Measurements from ENCODE around the gene ZNF354B.
A peak's percentile ranks its signal among the peaks of the same experiment; 100 is the strongest.

The ZNF354B gene

DNA sequence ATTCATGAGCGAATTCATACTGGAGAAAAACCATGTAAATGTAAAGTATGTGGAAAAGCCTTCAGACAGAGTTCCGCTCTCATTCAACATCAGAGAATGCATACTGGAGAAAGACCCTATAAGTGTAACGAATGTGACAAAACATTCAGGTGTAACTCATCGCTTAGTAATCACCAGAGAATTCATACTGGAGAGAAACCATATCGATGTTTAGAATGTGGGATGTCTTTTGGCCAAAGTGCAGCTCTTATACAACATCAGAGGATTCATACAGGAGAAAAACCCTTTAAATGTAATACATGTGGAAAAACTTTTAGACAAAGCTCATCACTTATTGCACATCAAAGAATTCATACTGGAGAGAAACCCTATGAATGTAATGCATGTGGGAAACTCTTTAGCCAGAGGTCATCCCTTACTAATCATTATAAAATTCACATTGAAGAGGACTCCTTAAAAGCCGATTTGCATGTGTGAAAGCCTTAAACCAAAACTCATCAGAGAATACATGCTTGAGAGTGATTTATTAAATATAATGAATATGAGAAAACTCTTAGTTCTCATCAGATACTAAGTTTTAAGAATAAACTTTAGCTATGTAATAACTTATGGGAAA, 24.2 kb downstream of the ZNF354B start:
- no peak overlapping the region for H3K9ac ChIP-seq (ENCODE audit: low read depth, low read length)
- peaks cover 87% of the 10 kb centered on the region for H3K36me3 ChIP-seq (ENCODE audit: insufficient read depth, low read length)
- H3K4me3 ChIP-seq (ENCODE audit: low read length), result no peak overlapping the region
- H3K9me3 ChIP-seq (ENCODE audit: insufficient read depth, low read depth, low read length), result peaks cover 75% of the 10 kb centered on the region
- 97% methylated on average over 4 of the region's 6 CpGs for WGBS
- H3K27ac ChIP-seq (ENCODE audit: low read depth, low read length), result no peak overlapping the region
- no peaks in the 10 kb centered on the region for H3K27me3 ChIP-seq (ENCODE audit: insufficient read depth, low read length)
- no peaks in the 10 kb centered on the region for H3K4me1 ChIP-seq (ENCODE audit: insufficient read depth, low read length)

DNA sequence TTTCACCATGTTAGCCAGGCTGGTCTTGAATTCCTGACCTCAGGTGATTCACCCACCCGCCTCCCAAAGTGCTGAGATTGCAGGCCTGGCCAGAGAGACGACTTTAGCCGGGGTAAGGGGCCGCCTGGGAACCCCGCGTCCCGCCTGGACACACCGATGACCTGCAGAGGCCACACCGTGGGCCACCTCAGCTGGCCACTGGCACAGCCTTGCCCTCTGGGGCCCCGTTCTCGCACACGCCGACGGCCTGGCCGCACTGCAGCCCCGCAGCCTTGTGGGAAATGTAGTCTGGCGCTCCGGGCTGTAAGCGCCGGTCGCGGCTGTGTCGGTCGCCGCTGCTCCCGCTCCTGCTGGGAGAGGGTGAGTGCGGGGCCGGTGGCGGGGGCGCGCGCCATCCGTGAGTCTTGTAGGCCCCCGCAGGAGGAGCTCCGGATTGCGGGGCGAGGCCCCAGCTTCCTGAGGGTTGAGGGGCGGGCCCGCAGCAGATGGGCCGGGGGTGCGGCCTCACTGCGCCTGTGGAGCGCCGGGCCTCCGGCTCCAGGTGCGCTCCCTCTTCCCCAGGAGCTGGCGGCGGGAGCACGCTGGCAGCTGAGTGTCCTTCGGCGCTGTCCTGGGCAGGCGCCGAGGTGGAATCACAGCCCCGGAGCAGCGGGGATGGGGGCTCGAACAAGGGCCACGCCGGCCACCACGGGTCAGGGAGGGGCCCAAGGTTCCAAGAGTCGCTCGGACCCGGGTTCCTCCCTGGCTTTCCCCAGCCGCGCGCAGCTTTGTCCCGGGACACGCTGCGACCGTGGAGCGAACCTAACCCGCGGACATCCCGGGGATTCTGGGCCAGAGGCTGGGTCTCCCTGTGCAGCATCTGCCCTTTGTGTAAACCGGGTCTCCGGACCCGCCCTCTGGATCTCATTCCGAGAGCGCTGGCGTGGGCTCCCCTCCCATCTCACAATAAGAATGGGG, 36.1 kb downstream of the ZNF354B start, which contains the start of gene ZFP2:
Gene ZFP2, plus strand, starts transcription at position 299 of the 957 bp plus-strand sequence. CDS start 35,401 bp downstream, outside the sequence.
- Histone ChIP-seq H3K9me3 (ENCODE audit: insufficient read depth, low read depth, low read length) (peaks cover 2% of the 10 kb centered on the region; the same call in 1 of the 2 replicates), H3K4me3 (ENCODE audit: low read length) (peak within 1 kb of the TSS; percentile 91), H3K27me3 (ENCODE audit: insufficient read depth, low read length) (0 out of 2 replicates have a peak, but pooled peaks cover 2% of the 10 kb centered on the region), H3K9ac (ENCODE audit: low read depth, low read length) (peak within 1 kb of the TSS; percentile 89), H3K27ac (ENCODE audit: low read depth, low read length) (peak within 1 kb of the TSS; percentile 15; the same call in 1 of the 2 replicates), H3K36me3 (ENCODE audit: insufficient read depth, low read length) (no peaks in the 10 kb centered on the region), H3K4me1 (ENCODE audit: insufficient read depth, low read length) (no peaks in the 10 kb centered on the region)
- 1% methylated on average over 79 of the region's 79 CpGs for WGBS

DNA sequence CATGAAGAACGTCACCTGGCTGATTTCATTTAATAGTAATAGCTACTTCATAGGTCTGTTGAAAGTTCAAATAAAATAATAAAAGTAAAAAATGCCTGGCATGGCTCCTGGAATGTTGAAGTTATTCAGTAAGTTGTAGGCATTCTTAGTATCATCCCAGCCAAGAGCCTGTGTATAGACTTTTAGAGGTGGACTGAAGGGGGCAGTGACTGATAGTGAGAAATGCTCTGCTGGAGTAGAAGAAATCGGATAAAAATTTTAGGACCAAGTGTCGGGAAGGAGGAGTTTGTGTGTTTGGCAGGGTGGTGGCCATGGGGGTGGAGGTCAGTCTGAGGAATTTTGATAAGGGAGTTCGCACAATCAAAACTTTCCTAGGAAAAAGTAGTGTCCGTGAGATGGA, 39.5 kb downstream of the ZNF354B start:
- H3K27me3 ChIP-seq (ENCODE audit: insufficient read depth, low read length), result 0 out of 2 replicates have a peak, but pooled peaks cover 2% of the 10 kb centered on the region
- no peak overlapping the region for H3K9ac ChIP-seq (ENCODE audit: low read depth, low read length)
- no peak overlapping the region for H3K4me3 ChIP-seq (ENCODE audit: low read length)
- 83% methylated on average over 4 of the region's 5 CpGs for WGBS
- H3K27ac ChIP-seq (ENCODE audit: low read depth, low read length), result no peak overlapping the region
- peaks cover 28% of the 10 kb centered on the region for H3K9me3 ChIP-seq (ENCODE audit: insufficient read depth, low read depth, low read length)
- no peaks in the 10 kb centered on the region for H3K4me1 ChIP-seq (ENCODE audit: insufficient read depth, low read length)
- H3K36me3 ChIP-seq (ENCODE audit: insufficient read depth, low read length), result no peaks in the 10 kb centered on the region

DNA sequence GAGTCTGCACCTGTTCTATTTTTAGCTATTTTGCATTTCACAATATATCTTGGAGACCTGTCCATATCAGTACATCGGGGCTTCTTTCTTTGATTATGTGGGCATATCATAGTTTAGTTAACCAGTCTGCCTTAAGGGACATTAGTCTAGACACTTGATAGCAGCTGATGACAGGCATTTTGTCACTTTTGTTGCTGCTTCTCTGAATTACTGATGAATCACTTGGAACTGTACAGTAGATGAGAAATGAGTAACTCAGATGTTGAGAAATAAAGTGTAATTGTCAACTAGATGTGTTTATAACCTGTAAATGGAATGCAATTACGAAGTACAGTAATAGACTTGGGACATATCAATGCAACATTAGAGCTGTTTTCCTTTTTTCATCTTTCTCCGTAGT, 43.1 kb downstream of the ZNF354B start:
- H3K27ac ChIP-seq (ENCODE audit: low read depth, low read length), result no peak overlapping the region
- no peaks in the 10 kb centered on the region for H3K36me3 ChIP-seq (ENCODE audit: insufficient read depth, low read length)
- no peak overlapping the region for H3K4me3 ChIP-seq (ENCODE audit: low read length)
- H3K9ac ChIP-seq (ENCODE audit: low read depth, low read length), result no peak overlapping the region
- H3K9me3 ChIP-seq (ENCODE audit: insufficient read depth, low read depth, low read length), result peaks cover 52% of the 10 kb centered on the region
- no peaks in the 10 kb centered on the region for H3K4me1 ChIP-seq (ENCODE audit: insufficient read depth, low read length)
- 88% methylated on average over 2 of the region's 3 CpGs for WGBS
- H3K27me3 ChIP-seq (ENCODE audit: insufficient read depth, low read length), result no peaks in the 10 kb centered on the region

DNA sequence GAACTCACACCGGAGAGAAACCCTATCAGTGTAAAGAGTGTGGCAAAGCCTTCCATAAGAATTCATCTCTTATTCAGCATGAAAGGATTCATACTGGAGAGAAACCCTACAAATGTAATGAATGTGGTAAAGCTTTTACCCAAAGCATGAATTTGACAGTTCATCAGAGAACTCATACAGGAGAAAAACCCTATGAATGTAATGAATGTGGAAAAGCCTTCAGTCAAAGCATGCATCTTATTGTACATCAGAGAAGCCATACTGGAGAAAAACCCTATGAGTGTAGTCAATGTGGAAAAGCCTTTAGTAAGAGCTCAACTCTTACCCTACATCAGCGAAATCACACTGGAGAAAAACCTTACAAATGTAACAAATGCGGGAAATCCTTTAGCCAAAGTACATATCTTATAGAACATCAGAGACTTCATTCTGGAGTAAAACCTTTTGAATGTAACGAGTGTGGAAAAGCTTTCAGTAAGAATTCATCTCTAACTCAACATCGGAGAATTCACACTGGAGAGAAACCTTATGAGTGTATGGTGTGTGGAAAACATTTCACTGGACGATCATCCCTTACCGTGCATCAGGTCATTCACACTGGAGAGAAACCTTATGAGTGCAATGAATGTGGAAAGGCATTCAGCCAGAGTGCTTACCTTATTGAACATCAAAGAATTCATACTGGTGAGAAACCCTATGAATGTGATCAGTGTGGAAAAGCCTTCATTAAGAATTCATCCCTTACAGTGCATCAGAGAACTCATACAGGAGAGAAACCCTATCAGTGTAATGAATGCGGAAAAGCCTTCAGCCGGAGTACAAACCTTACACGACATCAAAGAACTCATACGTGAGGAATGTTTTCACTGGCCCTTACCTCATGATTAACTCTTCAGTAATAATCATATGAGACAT, 72.3 kb downstream of the ZNF354B start:
- 94% methylated on average over 10 of the region's 11 CpGs for WGBS
- no peaks in the 10 kb centered on the region for H3K4me1 ChIP-seq (ENCODE audit: insufficient read depth, low read length)
- no peak overlapping the region for H3K9ac ChIP-seq (ENCODE audit: low read depth, low read length)
- no peaks in the 10 kb centered on the region for H3K27me3 ChIP-seq (ENCODE audit: insufficient read depth, low read length)
- peaks cover 94% of the 10 kb centered on the region for H3K9me3 ChIP-seq (ENCODE audit: insufficient read depth, low read depth, low read length)
- no peaks in the 10 kb centered on the region; the same call in 1 of the 2 replicates for H3K36me3 ChIP-seq (ENCODE audit: insufficient read depth, low read length)
- 0 out of 2 replicates have a peak overlapping the region, but pooled peaks have one; percentile 13 for H3K4me3 ChIP-seq (ENCODE audit: low read length)
- H3K27ac ChIP-seq (ENCODE audit: low read depth, low read length), result no peak overlapping the region

Data from HUES64 (cell line).